ENCODE results near the gene AGRN. TPM values are rescaled to one million over a fixed set of nuclear protein-coding genes. Genes with fewer than 3 reads are reported as not detected.
"Not testable (repeated sequence)": the region's sequence is repeated elsewhere in the genome, so short reads cannot be mapped to it uniquely, and the experiment has no call there.

The AGRN gene
- total RNA-seq, 5 donors from 2014 or later (not counting 1 experiment from before 2014, with no cell fraction given), result 6.0 to 16.3 (median 9.9) TPM

GRCh38 chr1:1063261-1063944, 43.5 kb downstream of the AGRN start:
- ChIA-PET CTCF (interaction anchor here in 1 of 2 donors (0.8 to 1.3 kb wide), 2 partner anchors 80 kb away, joined by 3 to 5 read pairs; no protein-coding TSS in a partner anchor), POLR2A (no interaction called here)
- H3K36me3 Mint-ChIP-seq, result no peaks in the 10 kb centered on the region
- H3K4me3 Mint-ChIP-seq, result peak overlapping the region in 2 of 3 donors; percentile 17 to 27
- peaks cover 0 to 65% of the 10 kb centered on the region in 2 experiments for H3K27me3 ChIP-seq (replicated peaks in 1 of 2; ENCODE audit: control insufficient read depth in 2 of 2, extremely low read depth in 1 of 2, insufficient read depth in 2 of 2, low read length in 1 of 2)
- H3K4me1 ChIP-seq (ENCODE audit: control insufficient read depth in 1 of 2, extremely low read depth in 1 of 2, insufficient read depth in 2 of 2, low read length in 2 of 2), result peaks cover 3 to 43% of the 10 kb centered on the region in 2 experiments
- H3K27me3 Mint-ChIP-seq, result peaks cover 3 to 24% of the 10 kb centered on the region in 2 donors
- H3K4me1 Mint-ChIP-seq, result peaks cover 0 to 30% (median 26%) of the 10 kb centered on the region in 3 donors
- no peaks in the 10 kb centered on the region for H3K9me3 ChIP-seq
- no peaks in the 10 kb centered on the region for H3K36me3 ChIP-seq (ENCODE audit: control insufficient read depth in 2 of 2, extremely low read depth in 1 of 2, insufficient read depth in 1 of 2, low read length in 1 of 2)
- ATAC-seq (replicated peaks in 1 of 4) (no peak), DNase-seq (no peak)
- 55% methylated on average over 17 of the region's 24 CpGs for WGBS (ENCODE audit: insufficient coverage)
- no peak overlapping the region for H3K4me3 ChIP-seq (ENCODE audit: control insufficient read depth in 1 of 2, extremely low read depth in 1 of 2, low read length in 1 of 2)
- no peak overlapping the region for H3K27ac ChIP-seq (ENCODE audit: low read length)
- H3K27ac Mint-ChIP-seq, result no peak overlapping the region
- H3K9me3 Mint-ChIP-seq, result no peaks in the 10 kb centered on the region

- POLR2A ChIA-PET, result no interaction called here
- Mint-ChIP-seq H3K36me3 (no peaks in the 10 kb centered on the region), H3K4me1 (peaks cover 0 to 28% (median 23%) of the 10 kb centered on the region in 3 donors), H3K27ac (no peak overlapping the region), H3K27me3 (peaks cover 3 to 19% of the 10 kb centered on the region in 2 donors), H3K9me3 (no peaks in the 10 kb centered on the region), H3K4me3 (peak overlapping the region in 2 of 3 donors; percentile 34 to 46)
- WGBS (ENCODE audit: insufficient coverage), result 5% methylated on average over 35 of the region's 50 CpGs
- ATAC-seq (replicated peaks in 1 of 4) (peak; percentile 48 to 59 (median 56)), DNase-seq (peak; percentile 43 to 88 (median 68))
- H3K4me1 ChIP-seq (ENCODE audit: control insufficient read depth in 1 of 2, extremely low read depth in 1 of 2, insufficient read depth in 2 of 2, low read length in 2 of 2), result peaks cover 3 to 39% of the 10 kb centered on the region in 2 experiments
- no peak overlapping the region for H3K4me3 ChIP-seq (ENCODE audit: control insufficient read depth in 1 of 2, extremely low read depth in 1 of 2, low read length in 1 of 2)
- peaks cover 0 to 59% of the 10 kb centered on the region in 2 experiments for H3K27me3 ChIP-seq (replicated peaks in 1 of 2; ENCODE audit: control insufficient read depth in 2 of 2, extremely low read depth in 1 of 2, insufficient read depth in 2 of 2, low read length in 1 of 2)
- CTCF ChIA-PET, result interaction anchor here in 1 of 2 donors (0.8 kb wide), 1 partner anchor 81 kb away, joined by 3 read pairs; no protein-coding TSS in a partner anchor
- H3K27ac ChIP-seq (ENCODE audit: low read length), result no peak overlapping the region
- no peaks in the 10 kb centered on the region for H3K36me3 ChIP-seq (ENCODE audit: control insufficient read depth in 2 of 2, extremely low read depth in 1 of 2, insufficient read depth in 1 of 2, low read length in 1 of 2)
- no peaks in the 10 kb centered on the region for H3K9me3 ChIP-seq
These were observed 44.3 kb downstream of the AGRN start for GRCh38 chr1:1063945-1064831.

- H3K27ac Mint-ChIP-seq, result no peak overlapping the region
- no peak overlapping the region for H3K27ac ChIP-seq (ENCODE audit: low read length)
- no peak overlapping the region for H3K4me3 ChIP-seq (ENCODE audit: control insufficient read depth in 1 of 2, extremely low read depth in 1 of 2, low read length in 1 of 2)
- POLR2A ChIA-PET, result no interaction called here
- H3K4me3 Mint-ChIP-seq, result no peak overlapping the region
- DNase-seq (no peak), ATAC-seq (replicated peaks in 1 of 4) (no peak)
- CTCF ChIA-PET, result no interaction called here
- no peaks in the 10 kb centered on the region for H3K36me3 Mint-ChIP-seq
- peaks cover 0 to 28% (median 20%) of the 10 kb centered on the region in 3 donors for H3K4me1 Mint-ChIP-seq
- no peaks in the 10 kb centered on the region for H3K9me3 Mint-ChIP-seq
- no peaks in the 10 kb centered on the region for H3K36me3 ChIP-seq (ENCODE audit: control insufficient read depth in 2 of 2, extremely low read depth in 1 of 2, insufficient read depth in 1 of 2, low read length in 1 of 2)
- peaks cover 0 to 58% of the 10 kb centered on the region in 2 experiments for H3K27me3 ChIP-seq (replicated peaks in 1 of 2; ENCODE audit: control insufficient read depth in 2 of 2, extremely low read depth in 1 of 2, insufficient read depth in 2 of 2, low read length in 1 of 2)
- H3K9me3 ChIP-seq, result no peaks in the 10 kb centered on the region
- WGBS (ENCODE audit: insufficient coverage), result 72% methylated on average over 13 of the region's 20 CpGs
- peaks cover 3 to 15% of the 10 kb centered on the region in 2 donors for H3K27me3 Mint-ChIP-seq
- peaks cover 2 to 38% of the 10 kb centered on the region in 2 experiments for H3K4me1 ChIP-seq (ENCODE audit: control insufficient read depth in 1 of 2, extremely low read depth in 1 of 2, insufficient read depth in 2 of 2, low read length in 2 of 2)
These were observed 45.5 kb downstream of the AGRN start for GRCh38 chr1:1065265-1065939.

- H3K4me1 Mint-ChIP-seq, result peaks cover 0 to 28% (median 19%) of the 10 kb centered on the region in 3 donors
These were observed 46.0 kb downstream of the AGRN start for GRCh38 chr1:1065940-1066304.

GRCh38 chr1:1066403-1067283, 46.7 kb downstream of the AGRN start:
- DNase-seq, result peak in 1 of 35 experiments; percentile 32
- Histone ChIP-seq H3K27ac (ENCODE audit: low read length) (no peak overlapping the region), H3K27me3 (replicated peaks in 1 of 2; ENCODE audit: control insufficient read depth in 2 of 2, extremely low read depth in 1 of 2, insufficient read depth in 2 of 2, low read length in 1 of 2) (peaks cover 0 to 49% of the 10 kb centered on the region in 2 experiments), H3K4me3 (ENCODE audit: control insufficient read depth in 1 of 2, extremely low read depth in 1 of 2, low read length in 1 of 2) (no peak overlapping the region), H3K4me1 (ENCODE audit: control insufficient read depth in 1 of 2, extremely low read depth in 1 of 2, insufficient read depth in 2 of 2, low read length in 2 of 2) (peaks cover 2 to 37% of the 10 kb centered on the region in 2 experiments), H3K36me3 (ENCODE audit: control insufficient read depth in 2 of 2, extremely low read depth in 1 of 2, insufficient read depth in 1 of 2, low read length in 1 of 2) (no peaks in the 10 kb centered on the region), H3K9me3 (no peaks in the 10 kb centered on the region)
- Mint-ChIP-seq H3K36me3 (no peaks in the 10 kb centered on the region), H3K4me1 (peaks cover 0 to 25% (median 19%) of the 10 kb centered on the region in 3 donors), H3K27ac (no peak overlapping the region), H3K4me3 (peak overlapping the region in 2 of 3 donors; percentile 16 to 28), H3K9me3 (no peaks in the 10 kb centered on the region), H3K27me3 (peaks cover 0 to 8% of the 10 kb centered on the region in 2 donors)
- ChIA-PET POLR2A (no interaction called here), CTCF (interaction anchor here in 1 of 2 donors (0.6 kb wide), 1 partner anchor 350 kb away, joined by 4 read pairs; no protein-coding TSS in a partner anchor)
- 50% methylated on average over 13 of the region's 27 CpGs for WGBS (ENCODE audit: insufficient coverage)
- ATAC-seq (replicated peaks in 1 of 4), result no peak

More at GRCh38 chr1:1065940-1066304, 46.0 kb downstream of the AGRN start:
- H3K27ac Mint-ChIP-seq; H3K36me3 ChIP-seq (ENCODE audit: control insufficient read depth in 2 of 2, extremely low read depth in 1 of 2, insufficient read depth in 1 of 2, low read length in 1 of 2); H3K9me3 Mint-ChIP-seq; ATAC-seq (replicated peaks in 1 of 4); POLR2A ChIA-PET; DNase-seq; H3K4me3 ChIP-seq (ENCODE audit: control insufficient read depth in 1 of 2, extremely low read depth in 1 of 2, low read length in 1 of 2); H3K4me3 Mint-ChIP-seq; H3K27ac ChIP-seq (ENCODE audit: low read length); H3K36me3 Mint-ChIP-seq; H3K9me3 ChIP-seq: not testable (repeated sequence)
- H3K27me3 Mint-ChIP-seq, result peaks cover 3 to 14% of the 10 kb centered on the region in 2 donors
- whole genome bisulfite sequencing (ENCODE audit: insufficient coverage), result 59% methylated on average over 5 of the region's 11 CpGs
- CTCF ChIA-PET, result interaction anchor here in 1 of 2 donors (0.6 kb wide), 1 partner anchor 351 kb away, joined by 4 read pairs; no protein-coding TSS in a partner anchor
- Histone ChIP-seq H3K4me1 (ENCODE audit: control insufficient read depth in 1 of 2, extremely low read depth in 1 of 2, insufficient read depth in 2 of 2, low read length in 2 of 2) (peaks cover 2 to 37% of the 10 kb centered on the region in 2 experiments), H3K27me3 (replicated peaks in 1 of 2; ENCODE audit: control insufficient read depth in 2 of 2, extremely low read depth in 1 of 2, insufficient read depth in 2 of 2, low read length in 1 of 2) (peaks cover 0 to 56% of the 10 kb centered on the region in 2 experiments)
